Kidney (tissue), 14 donors: Measurements from ENCODE around the gene NEK11. TPM values are rescaled to one million over a fixed set of nuclear protein-coding genes. Genes with fewer than 3 reads are reported as not detected.

Experiments
- DNase-seq, 5 donors: peaks; one replicate each; pipeline ENCODE4 v3.0.0-alpha.2; 2013 to 2020
- FAIRE-seq: peaks from 2 replicates; lab custom pipeline; 2012; peaks lifted over from hg19 to GRCh38; lab: Jason Lieb, UNC
- H3K27ac ChIP-seq, 2 donors: one replicate each; pipeline ENCODE4 v1.7.0; 2013; ENCODE audit warnings: low read depth in 2 of 2, low read length in 2 of 2, inconsistent platforms in 1 of 2
- H3K27me3 ChIP-seq: one replicate; pipeline ENCODE4 v1.7.1; 2013; ENCODE audit warnings: low read length, inconsistent platforms; ENCODE audit not compliant: control insufficient read depth, insufficient read depth
- H3K36me3 ChIP-seq, 3 donors: one replicate each; pipeline versions ENCODE4 v1.7.0 to v1.7.1; 2013; ENCODE audit warnings: low read length in 3 of 3, control low read depth in 1 of 3, inconsistent platforms in 1 of 3; ENCODE audit not compliant: insufficient read depth in 3 of 3, control insufficient read depth in 2 of 3
- H3K4me1 ChIP-seq, 3 donors: one replicate each; pipeline versions ENCODE4 v1.7.0 to v1.7.1; 2013; ENCODE audit warnings: low read length in 3 of 3, inconsistent platforms in 1 of 3, low read depth in 1 of 3; ENCODE audit not compliant: control insufficient read depth in 2 of 3, insufficient read depth in 2 of 3
- H3K4me3 ChIP-seq, 3 donors: one replicate each; pipeline versions ENCODE4 v1.7.0 to v1.8.1; 2013; ENCODE audit warnings: low read length in 3 of 3, control low read depth in 1 of 3, inconsistent platforms in 1 of 3
- H3K9ac ChIP-seq, 3 donors: one replicate each; pipeline versions ENCODE4 v1.7.0 to v1.7.1; 2013; ENCODE audit warnings: low read length in 3 of 3, control low read depth in 1 of 3, inconsistent platforms in 1 of 3
- H3K9me3 ChIP-seq, 3 donors: one replicate each; pipeline versions ENCODE4 v1.7.0 to v1.7.1; 2013; ENCODE audit warnings: low read length in 3 of 3, control low read depth in 1 of 3, inconsistent platforms in 1 of 3; ENCODE audit not compliant: control insufficient read depth in 2 of 3, insufficient read depth in 1 of 3
- CTCF ChIP-seq: IDR thresholded peaks from 3 replicates; pipeline ENCODE4 v1.5.1; 2012; ENCODE audit warnings: mild to moderate bottlenecking, moderate library complexity, borderline replicate concordance; ENCODE audit not compliant: insufficient read depth; ENCODE audit errors: extremely low read depth
- intact Hi-C: fragments of 100-400 bp; cut with DNase I; formaldehyde crosslinking; loops from one replicate; pipeline ENCODE4 v1.11.1; 2022
- polyA plus RNA-seq: library from polyadenylated mRNA; stranded (reverse); fragments of 350-450 nt; fragmentation: Illumina TruSeq; extraction: RNeasy Lipid Tissue Mini Kit (QIAGEN cat#74804); gene quantifications from one replicate; pipeline ENCODE4 v1.2.3, GENCODE V29; 2014; ENCODE audit warnings: low read depth, low replicate concordance; ENCODE audit not compliant: insufficient read depth
- total RNA-seq: library from RNA; stranded (reverse); fragmentation: NEBNext Ultra II Directional; extraction: Animal tissue kit (Norgen Biotek cat#: 25700); gene quantifications from one replicate; pipeline ENCODE4 v1.2.1, GENCODE V29; 2021
- donor health status: control.
- donor health status: control.
- donor health status: control.
- donor health status: control.
- donor health status: control.
- donor health status: DM: yes; HTN: yes; CAD: no.
- donor health status: Normal renal cell carcinoma (clear cell type).

NEK11 gene
- total and polyA plus RNA-seq, 2 donors from 2014 or later = 7.9 to 13.2 TPM

- Histone ChIP-seq H3K36me3 (no peaks in the 10 kb centered on the region), H3K4me1 (peaks cover 0 to 9% (median 0%) of the 10 kb centered on the region in 3 donors), H3K4me3 (no peak overlapping the region), H3K9ac (no peak overlapping the region), H3K27me3 (no peaks in the 10 kb centered on the region), H3K27ac (peak overlapping the region in 1 of 2 donors; percentile 67), H3K9me3 (no peaks in the 10 kb centered on the region)
- intact Hi-C loops = no loop called here
- TF ChIP-seq CTCF = no peak
- no peak for FAIRE-seq
- peak in 2 of 5 donors; percentile 54 to 64 for DNase-seq
Observed at GRCh38 chr3:131353016-131353877, 326.6 kb downstream of the NEK11 start.

- intact Hi-C loops = no loop called here
- Histone ChIP-seq H3K27ac (peak overlapping the region in 1 of 2 donors; percentile 67), H3K4me3 (no peak overlapping the region), H3K9me3 (no peaks in the 10 kb centered on the region), H3K4me1 (peaks cover 0 to 9% (median 0%) of the 10 kb centered on the region in 3 donors), H3K9ac (no peak overlapping the region), H3K36me3 (no peaks in the 10 kb centered on the region), H3K27me3 (no peaks in the 10 kb centered on the region)
- no peak for TF ChIP-seq CTCF
- no peak for FAIRE-seq
- no peak for DNase-seq
Observed at GRCh38 chr3:131353986-131354385, 327.3 kb downstream of the NEK11 start.

- TF ChIP-seq CTCF = no peak
- peaks cover 0 to 9% (median 0%) of the 10 kb centered on the region in 3 donors for H3K4me1 ChIP-seq
- H3K27me3 ChIP-seq = no peaks in the 10 kb centered on the region
- H3K4me3 ChIP-seq = no peak overlapping the region
- no peak overlapping the region for H3K27ac ChIP-seq
- H3K9ac ChIP-seq = no peak overlapping the region
- DNase-seq = no peak
- H3K9me3 ChIP-seq = no peaks in the 10 kb centered on the region
- H3K36me3 ChIP-seq = no peaks in the 10 kb centered on the region
- intact Hi-C loops = no loop called here
- no peak for FAIRE-seq
Observed at GRCh38 chr3:131356006-131356595, 329.4 kb downstream of the NEK11 start.
